ENCODE measurements around the gene FGF19.

FGF19 gene

GRCh38 chr11:69671734-69672465, 31.9 kb downstream of the FGF19 start:
- DNase-seq (ENCODE audit: low read depth in 2 of 2): no peak

GRCh38 chr11:69670158-69670845, 33.5 kb downstream of the FGF19 start:
- no peak for DNase-seq (ENCODE audit: low read depth in 2 of 2)

- DNase-seq (ENCODE audit: low read depth in 2 of 2): no peak
These were observed 34.3 kb downstream of the FGF19 start for GRCh38 chr11:69669486-69669885.

- no peak for DNase-seq (ENCODE audit: low read depth in 2 of 2)
These were observed 35.9 kb downstream of the FGF19 start for GRCh38 chr11:69667619-69668604.

GRCh38 chr11:69666752-69667536, 36.9 kb downstream of the FGF19 start:
- DNase-seq (ENCODE audit: low read depth in 2 of 2): no peak

- no peak for DNase-seq (ENCODE audit: low read depth in 2 of 2)
These were observed 37.6 kb downstream of the FGF19 start for GRCh38 chr11:69666261-69666660.

- DNase-seq (ENCODE audit: low read depth in 2 of 2): no peak
These were observed 38.2 kb downstream of the FGF19 start for GRCh38 chr11:69665669-69666068.

- DNase-seq (ENCODE audit: low read depth in 2 of 2): no peak
These were observed 38.9 kb downstream of the FGF19 start for GRCh38 chr11:69664901-69665300.

GRCh38 chr11:69664103-69664775, 39.6 kb downstream of the FGF19 start:
- no peak for DNase-seq (ENCODE audit: low read depth in 2 of 2)

GRCh38 chr11:69663326-69663725, 40.5 kb downstream of the FGF19 start:
- no peak for DNase-seq (ENCODE audit: low read depth in 2 of 2)

GRCh38 chr11:69662806-69663205, 41.0 kb downstream of the FGF19 start:
- no peak for DNase-seq (ENCODE audit: low read depth in 2 of 2)

- no peak for DNase-seq (ENCODE audit: low read depth in 2 of 2)
These were observed 41.7 kb downstream of the FGF19 start for GRCh38 chr11:69662021-69662698.

GRCh38 chr11:69661413-69661715, 42.5 kb downstream of the FGF19 start:
- no peak for DNase-seq (ENCODE audit: low read depth in 2 of 2)

GRCh38 chr11:69660001-69660500, 43.8 kb downstream of the FGF19 start:
- DNase-seq (ENCODE audit: low read depth in 2 of 2): no peak

GRCh38 chr11:69659591-69659990, 44.2 kb downstream of the FGF19 start:
- DNase-seq (ENCODE audit: low read depth in 2 of 2): no peak

GRCh38 chr11:69658626-69659450, 45.0 kb downstream of the FGF19 start:
- no peak for DNase-seq (ENCODE audit: low read depth in 2 of 2)

- DNase-seq (ENCODE audit: low read depth in 2 of 2): no peak
These were observed 45.8 kb downstream of the FGF19 start for GRCh38 chr11:69657911-69658625.

GRCh38 chr11:69657456-69657910, 46.3 kb downstream of the FGF19 start:
- DNase-seq (ENCODE audit: low read depth in 2 of 2): no peak

All from stimulated activated CD8-positive, alpha-beta memory T cell treated with anti-CD3 and anti-CD28 coated beads, Interleukin-15, amount 100 ng/mL, for 4 hours (primary cell).